A204.1 (cell line): ENCODE data around the gene HOXA6.

ENCODE experiments used
- FAIRE-seq: peaks from 2 replicates; lab custom pipeline; 2012; peaks lifted over from hg19 to GRCh38; lab: Jason Lieb, UNC

HOXA6 gene

GRCh38 chr7:27095897-27096767 is 51.4 kb downstream of the HOXA6 start, which contains the start of gene HOXA1:
Gene HOXA1 (minus strand): TSS chr7:27096000. CDS start chr7:27095912, 88 bp downstream.
- FAIRE-seq, result no peak
